LNCAP (cell line): ENCODE measurements around the gene PRKCA.

ENCODE experiments used
- CTCF ChIP-seq: fragments of 450-650 bp; IDR thresholded peaks from 2 replicates; pipeline ENCODE4 v1.5.1; 2017; ENCODE audit warnings: mild to moderate bottlenecking

PRKCA gene

GRCh38 chr17:66508896-66509844, 206.8 kb downstream of the PRKCA start:
- TF ChIP-seq CTCF = no peak

- no peak for TF ChIP-seq CTCF
Measured at GRCh38 chr17:66509926-66510325, 207.5 kb downstream of the PRKCA start.

- TF ChIP-seq CTCF = no peak
Measured at GRCh38 chr17:66511135-66511534, 208.7 kb downstream of the PRKCA start.

- TF ChIP-seq CTCF = no peak
Measured at GRCh38 chr17:66514227-66514806, 211.9 kb downstream of the PRKCA start.

GRCh38 chr17:66515974-66516373, 213.6 kb downstream of the PRKCA start:
- TF ChIP-seq CTCF = no peak

GRCh38 chr17:66517336-66518009, 215.1 kb downstream of the PRKCA start:
- no peak for TF ChIP-seq CTCF

- no peak for TF ChIP-seq CTCF
Measured at GRCh38 chr17:66518108-66518507, 215.7 kb downstream of the PRKCA start.
